Occipital lobe (tissue), 2 donors: Measurements from ENCODE around the gene RELL2. TPM values are rescaled to one million over a fixed set of nuclear protein-coding genes. Genes with fewer than 3 reads are reported as not detected.

Experiments used
- DNase-seq: peaks from one replicate; lab custom pipeline; 2025; lab: John Stamatoyannopoulos, UW
- total RNA-seq: library from RNA; depleted of rRNA; stranded (reverse); fragments of >200 nt; gene quantifications from one replicate; pipeline ENCODE4 v1.2.3, GENCODE V29; 2014

Gene RELL2
- total RNA-seq, 1 donor from 2014 or later: 8.4 TPM

- peak; percentile 90 for DNase-seq
These were observed 17.8 kb upstream of the RELL2 start, which contains the start of gene DIAPH1 for GRCh38 chr5:141618804-141619554. Gene DIAPH1 (minus strand): TSS chr5:141619000. CDS start chr5:141618914, 86 bp downstream.

GRCh38 chr5:141623186-141623585 lies 13.6 kb upstream of the RELL2 start:
- no peak for DNase-seq

GRCh38 chr5:141623611-141624010 lies 13.2 kb upstream of the RELL2 start:
- no peak for DNase-seq

GRCh38 chr5:141628175-141628788 lies 8.5 kb upstream of the RELL2 start:
- DNase-seq: no peak

GRCh38 chr5:141630570-141631140 lies 6.1 kb upstream of the RELL2 start:
- DNase-seq: no peak

- no peak for DNase-seq
These were observed 4.1 kb upstream of the RELL2 start for GRCh38 chr5:141632650-141633049.

GRCh38 chr5:141633871-141634561 lies 2.8 kb upstream of the RELL2 start:
- DNase-seq: no peak

- no peak for DNase-seq
These were observed 2.1 kb upstream of the RELL2 start for GRCh38 chr5:141634720-141635119.

GRCh38 chr5:141635646-141636045 lies 1.2 kb upstream of the RELL2 start:
- DNase-seq: no peak

GRCh38 chr5:141636106-141636412 lies 738 bp upstream of the RELL2 start:
- DNase-seq: no peak

- no peak for DNase-seq
These were observed 448 bp downstream of the RELL2 start for GRCh38 chr5:141637123-141637766.

GRCh38 chr5:141637767-141638419 lies 1.1 kb downstream of the RELL2 start:
- DNase-seq: peak; percentile 20

GRCh38 chr5:141638771-141639170 lies 2.0 kb downstream of the RELL2 start:
- DNase-seq: no peak

- no peak for DNase-seq
These were observed 2.7 kb downstream of the RELL2 start for GRCh38 chr5:141639357-141640050.

GRCh38 chr5:141640051-141640415 lies 3.2 kb downstream of the RELL2 start:
- DNase-seq: no peak

- no peak for DNase-seq
These were observed 3.9 kb downstream of the RELL2 start for GRCh38 chr5:141640698-141641097.

GRCh38 chr5:141641634-141642267 lies 5.0 kb downstream of the RELL2 start:
- no peak for DNase-seq

GRCh38 chr5:141646026-141646425 lies 9.2 kb downstream of the RELL2 start:
- DNase-seq: no peak

- no peak for DNase-seq
These were observed 10.4 kb downstream of the RELL2 start for GRCh38 chr5:141647242-141647641.

- no peak for DNase-seq
These were observed 11.1 kb downstream of the RELL2 start for GRCh38 chr5:141647851-141648250.
